Stimulated activated CD4-positive, alpha-beta T cell treated with anti-CD3 and anti-CD28 coated beads, Interleukin-1b, Interleukin-23, amount 100 ng/mL, for 24 hours (primary cell): Measurements from ENCODE around the gene RIC3.
"Not testable (repeated sequence)": the region's sequence is repeated elsewhere in the genome, so short reads cannot be mapped to it uniquely, and the experiment has no call there.

Experiments
- DNase-seq, 4 experiments: peaks; one replicate each; pipeline ENCODE4 v3.0.0-alpha.2; 2020; ENCODE audit warnings: low read depth in 4 of 4, low spot score in 1 of 4

The RIC3 gene

DNA sequence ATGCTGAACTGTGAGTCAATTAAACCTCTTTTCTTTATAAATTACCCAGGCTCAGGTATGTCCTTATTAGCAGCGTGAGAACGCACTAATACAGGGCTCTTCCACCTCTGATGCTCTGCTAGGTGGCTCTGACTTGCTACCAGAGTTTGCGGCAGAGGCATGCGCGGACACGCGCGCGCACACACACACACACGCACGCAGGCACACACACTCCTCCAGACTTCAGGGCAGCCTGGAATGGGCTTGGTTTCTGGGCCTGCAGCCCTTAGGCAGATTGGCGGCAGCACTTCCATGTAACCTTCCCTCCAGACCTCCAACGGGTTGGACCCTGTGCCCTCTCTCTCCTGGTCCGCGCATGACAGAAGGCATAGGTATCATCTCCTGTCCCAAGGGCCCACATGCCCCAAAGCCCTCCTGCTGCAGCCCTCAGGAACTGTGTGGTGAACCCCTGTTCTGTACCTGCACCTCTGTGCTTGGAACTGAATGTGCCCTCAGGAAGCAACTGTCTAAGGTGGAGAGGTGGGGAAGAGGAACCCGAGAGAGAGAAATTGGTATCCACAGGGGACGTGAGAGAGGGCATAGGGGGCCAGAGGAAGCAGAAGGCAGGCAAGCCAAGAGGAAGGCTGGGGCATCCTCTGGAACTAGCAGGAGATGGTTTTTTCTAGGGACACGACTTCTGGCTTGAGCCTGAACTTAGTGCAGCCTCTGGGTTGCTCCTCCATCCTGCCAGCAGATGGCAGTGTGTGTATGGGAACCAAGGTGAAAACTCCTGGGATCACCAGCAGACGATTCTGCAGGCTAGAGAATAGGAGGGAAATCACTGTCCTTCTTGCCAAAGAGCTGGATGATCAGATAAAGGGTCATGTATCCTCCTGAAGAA lies 23.4 kb upstream of the RIC3 start:
- DNase-seq: peak in 3 of 4 experiments; percentile 9 to 28 (median 20)

DNA sequence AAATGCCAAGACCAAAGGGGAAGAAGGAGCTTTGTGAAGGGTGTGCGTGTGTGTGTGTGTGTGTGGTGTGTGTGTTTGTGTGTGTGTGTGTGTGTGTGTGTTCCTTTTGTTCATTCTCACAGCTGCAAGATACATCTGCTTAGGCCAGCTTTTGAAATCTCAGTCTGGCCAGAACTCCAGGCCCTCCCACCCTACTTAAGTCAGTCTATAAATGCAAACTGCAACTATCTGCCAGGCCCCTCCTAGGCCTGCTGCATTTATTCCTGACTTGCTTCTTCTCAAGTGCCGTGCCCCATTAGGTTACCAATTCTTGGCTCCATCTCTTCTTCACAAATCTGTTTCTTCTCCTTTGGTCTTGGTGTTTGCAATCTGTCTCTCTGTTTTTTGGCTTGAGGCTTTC lies 21.6 kb upstream of the RIC3 start:
- no peak for DNase-seq

DNA sequence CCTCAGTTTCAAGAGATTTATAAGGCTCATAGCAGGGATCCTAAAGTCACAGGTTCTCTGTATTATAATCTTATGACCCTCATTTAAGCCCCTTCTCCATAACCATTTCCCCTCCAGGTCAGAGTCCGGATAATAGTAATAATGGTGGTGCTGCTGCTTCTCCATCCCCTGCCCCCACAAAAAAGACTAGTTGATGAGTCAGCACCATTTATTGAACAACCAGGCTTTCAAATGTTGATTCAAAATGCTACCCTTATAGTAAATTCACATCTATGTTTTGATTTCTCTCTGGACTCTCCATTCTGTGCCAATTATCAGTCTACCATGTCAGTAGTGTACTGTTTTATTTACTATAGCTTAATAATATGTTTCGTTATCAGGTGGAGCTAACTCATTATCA lies 17.6 kb upstream of the RIC3 start:
- no peak for DNase-seq

DNA sequence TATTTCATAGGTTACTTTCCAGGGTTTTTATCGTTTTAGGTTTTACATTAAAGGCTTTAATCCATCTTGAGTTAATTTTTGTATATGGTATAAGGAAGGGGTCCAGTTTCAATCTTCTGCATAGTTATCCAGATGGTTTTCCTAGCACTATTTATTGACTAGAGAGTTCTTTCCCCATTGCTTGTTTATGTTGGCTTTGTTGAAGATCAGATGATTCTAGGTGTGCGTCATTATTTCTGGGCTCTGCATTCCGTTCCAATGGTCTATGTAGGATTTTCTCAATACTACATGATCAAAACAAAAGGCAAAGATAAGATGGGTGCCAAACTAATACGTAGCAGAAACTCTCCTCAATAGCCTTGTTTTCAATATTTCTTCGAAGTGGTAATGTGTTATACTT lies 14.3 kb upstream of the RIC3 start:
- no peak for DNase-seq

DNA sequence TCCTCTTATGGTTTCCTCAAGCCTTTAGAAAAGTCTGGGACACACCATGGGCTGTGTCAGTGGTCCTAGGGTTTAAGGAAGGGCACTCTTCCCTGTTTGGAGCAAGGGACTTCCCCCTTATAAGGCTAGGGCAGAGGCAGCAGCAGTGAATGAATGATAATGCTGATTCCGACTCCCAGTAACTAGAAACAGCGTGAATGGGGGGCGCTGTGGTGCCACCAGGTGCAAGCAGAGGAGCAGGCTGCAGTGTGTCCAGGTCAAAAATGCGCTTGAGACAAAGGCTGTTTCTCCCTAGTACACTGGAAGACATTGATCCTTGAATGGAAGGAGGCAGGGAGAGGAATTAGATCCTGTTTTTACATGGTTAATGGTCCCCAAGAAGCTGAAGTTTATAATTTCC lies 11.6 kb upstream of the RIC3 start:
- no peak for DNase-seq

DNA sequence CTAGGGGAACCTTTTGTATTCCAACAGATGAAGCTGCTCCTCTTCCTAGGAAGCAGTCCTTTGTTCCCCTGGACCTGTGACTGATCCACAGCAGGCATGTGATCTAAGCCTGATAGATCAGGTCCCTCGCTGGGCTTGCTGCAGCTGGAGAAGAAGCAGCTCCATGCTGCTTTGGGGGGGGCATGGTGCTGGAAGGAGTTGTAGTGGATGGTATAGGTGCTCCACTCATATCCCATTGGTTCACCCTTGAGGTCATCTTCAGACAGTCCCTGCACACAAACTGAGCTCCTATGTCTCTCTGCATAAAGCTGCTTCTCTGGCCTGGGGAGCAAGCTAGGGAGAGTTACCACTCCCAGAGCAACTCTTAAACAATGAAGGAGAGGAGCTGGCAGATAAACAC lies 9.5 kb upstream of the RIC3 start:
- no peak for DNase-seq

DNA sequence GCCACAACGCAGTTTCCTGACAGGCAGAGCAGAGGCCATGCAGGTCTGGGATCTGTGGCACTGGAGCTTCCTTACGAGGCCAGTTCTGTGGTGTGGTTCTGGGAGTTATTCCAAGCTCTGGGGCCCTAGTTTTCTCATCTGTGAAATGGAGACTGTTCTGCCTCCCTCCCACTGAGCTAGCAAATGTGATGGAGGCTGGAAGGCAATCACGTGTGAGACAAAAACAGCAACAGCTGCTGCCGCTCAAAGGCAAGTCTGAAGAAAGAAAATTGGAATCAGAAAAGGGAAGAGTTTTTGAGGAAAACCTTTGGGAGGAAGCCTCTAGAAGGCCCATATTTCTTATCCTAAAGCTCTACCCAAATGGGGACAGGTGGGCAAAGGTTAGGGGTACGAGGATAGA lies 8.3 kb upstream of the RIC3 start:
- no peak for DNase-seq

DNA sequence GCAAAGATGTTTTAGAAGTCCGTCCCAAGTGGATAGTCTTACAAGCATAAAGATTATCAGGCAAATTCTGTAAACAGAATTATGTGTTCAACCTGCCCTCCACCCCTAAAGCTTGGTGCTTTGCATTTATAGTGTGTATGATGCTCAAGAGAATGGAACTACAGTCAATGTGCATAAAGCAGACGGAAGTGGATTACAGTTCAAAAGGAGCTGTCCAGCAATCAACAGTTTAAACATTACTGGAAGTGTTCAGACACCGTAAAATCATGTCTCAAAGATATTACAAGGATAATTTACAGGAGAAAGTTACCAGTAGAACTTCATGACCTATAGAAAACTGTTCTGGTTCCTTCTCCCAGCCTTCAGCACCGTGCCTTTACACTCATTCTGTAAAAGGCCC lies 1.0 kb downstream of the RIC3 start:
- DNase-seq: no peak

DNA sequence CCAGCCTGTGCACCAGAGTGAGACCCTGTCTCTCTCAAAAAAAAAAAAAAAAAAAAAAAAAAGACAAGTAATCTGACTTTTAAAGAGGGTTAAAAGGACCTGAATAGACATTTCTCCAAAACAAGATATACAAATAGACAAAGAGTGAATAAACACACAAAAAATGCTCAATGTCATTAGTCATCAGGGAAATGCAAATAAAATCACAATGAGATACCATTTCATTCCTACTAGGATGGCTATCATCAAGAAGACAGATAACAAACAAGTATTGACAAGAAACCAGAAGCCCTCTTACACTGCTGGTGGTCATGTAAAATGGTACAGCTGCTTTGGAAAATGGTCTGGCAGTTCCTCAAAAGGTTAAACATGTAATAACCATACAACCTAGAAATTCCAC lies 4.1 kb downstream of the RIC3 start:
- DNase-seq: no peak

DNA sequence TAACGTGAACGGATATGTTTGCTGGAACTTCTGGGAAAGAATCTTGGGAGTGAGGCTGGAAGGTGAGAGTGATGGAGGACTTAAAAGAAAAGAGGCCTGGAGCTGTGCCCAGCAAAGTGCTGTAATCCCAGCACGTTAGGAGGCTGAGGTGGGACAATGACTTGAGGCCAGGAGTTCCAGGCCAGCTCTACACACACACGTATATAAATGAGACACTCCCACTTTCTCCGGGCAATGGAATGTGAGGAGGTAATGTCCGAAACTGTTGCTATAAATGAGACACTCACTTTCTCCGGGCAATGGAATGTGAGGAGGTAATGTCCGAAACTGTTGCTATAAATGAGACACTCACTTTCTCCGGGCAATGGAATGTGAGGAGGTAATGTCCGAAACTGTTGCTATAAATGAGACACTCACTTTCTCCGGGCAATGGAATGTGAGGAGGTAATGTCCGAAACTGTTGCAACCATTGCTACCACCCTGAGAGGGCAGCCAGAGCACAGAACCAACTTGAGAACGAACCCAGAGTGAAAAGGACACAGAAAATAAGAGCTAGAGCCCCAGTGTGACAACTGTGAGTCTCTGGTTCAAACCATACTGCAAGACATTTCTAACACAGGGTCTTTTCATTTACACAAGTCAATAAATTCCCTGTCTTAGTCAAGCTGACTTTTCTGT lies 7.1 kb downstream of the RIC3 start:
- not testable (repeated sequence) for DNase-seq

DNA sequence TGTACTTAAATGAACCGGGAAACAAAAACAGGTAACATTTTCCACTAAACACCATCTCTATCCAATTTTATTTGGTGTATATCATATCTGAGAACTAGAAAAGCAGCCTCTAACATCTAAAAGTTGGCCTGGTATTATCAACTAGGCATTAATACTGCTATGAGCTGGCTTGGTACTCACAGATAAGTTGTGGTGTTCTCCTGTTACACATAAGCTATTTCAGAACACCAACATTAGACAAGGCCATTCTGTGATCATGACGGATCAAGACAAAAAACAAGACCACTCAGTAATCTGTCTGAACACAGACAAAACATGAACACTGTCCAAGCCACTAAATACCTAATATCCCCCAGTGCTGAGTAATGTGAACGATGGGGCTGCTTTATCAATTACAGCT lies 11.9 kb downstream of the RIC3 start:
- no peak for DNase-seq

DNA sequence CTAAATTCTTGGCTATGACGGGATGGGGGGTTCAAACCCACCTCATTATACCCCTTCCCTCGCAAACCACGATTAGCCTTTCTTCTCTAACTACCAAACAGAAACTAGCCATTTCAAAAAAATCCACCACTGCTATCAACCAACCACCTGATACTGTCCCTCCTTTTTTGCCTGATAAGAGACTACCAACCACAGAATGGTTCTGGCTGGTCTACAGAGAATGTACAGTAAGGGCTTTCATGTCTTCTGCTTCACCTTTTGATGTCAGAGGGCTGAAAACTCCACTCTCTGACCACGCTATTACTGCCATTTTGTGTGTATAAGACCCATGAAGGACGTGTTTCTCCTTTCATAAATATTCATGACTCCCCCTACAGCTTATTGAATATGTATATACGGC lies 19.1 kb downstream of the RIC3 start:
- no peak for DNase-seq

DNA sequence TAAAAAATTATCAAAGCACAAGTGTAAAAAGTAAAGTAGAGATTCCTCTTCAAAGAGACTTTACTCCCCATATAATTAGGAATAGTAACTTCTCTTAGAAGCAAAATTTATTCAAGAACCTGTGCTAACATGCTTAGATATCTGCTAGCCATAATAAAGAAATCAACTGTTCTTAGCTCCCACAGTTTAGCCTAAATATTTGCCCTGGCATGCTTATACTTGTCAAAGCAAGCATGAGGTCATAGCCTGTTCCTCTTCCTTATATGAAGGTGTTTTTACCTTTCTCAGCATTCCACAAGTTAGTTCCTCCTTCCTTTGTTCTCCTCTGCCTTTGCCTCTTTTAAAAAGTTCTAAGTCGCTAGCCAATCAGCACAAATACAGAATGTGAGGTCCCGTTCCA lies 30.3 kb downstream of the RIC3 start:
- no peak for DNase-seq

DNA sequence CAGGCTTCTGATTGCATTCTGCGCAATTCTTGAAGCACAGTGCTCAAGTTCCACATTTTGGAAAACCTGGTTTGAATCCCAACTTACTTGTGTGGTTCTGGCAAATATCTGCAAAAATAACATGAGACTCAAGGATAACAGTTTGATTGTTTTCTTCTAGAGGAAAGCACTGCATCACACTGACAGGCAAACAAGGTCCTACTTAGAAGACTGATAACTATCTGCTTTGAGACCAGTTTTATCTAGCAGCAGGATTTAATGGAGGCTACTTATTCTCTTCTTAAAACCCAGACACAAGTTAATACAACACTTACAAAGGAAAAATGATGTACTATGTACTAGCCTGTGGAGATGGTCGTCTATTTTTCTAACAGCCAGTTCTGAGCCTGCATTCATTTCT lies 41.4 kb downstream of the RIC3 start:
- DNase-seq: no peak

DNA sequence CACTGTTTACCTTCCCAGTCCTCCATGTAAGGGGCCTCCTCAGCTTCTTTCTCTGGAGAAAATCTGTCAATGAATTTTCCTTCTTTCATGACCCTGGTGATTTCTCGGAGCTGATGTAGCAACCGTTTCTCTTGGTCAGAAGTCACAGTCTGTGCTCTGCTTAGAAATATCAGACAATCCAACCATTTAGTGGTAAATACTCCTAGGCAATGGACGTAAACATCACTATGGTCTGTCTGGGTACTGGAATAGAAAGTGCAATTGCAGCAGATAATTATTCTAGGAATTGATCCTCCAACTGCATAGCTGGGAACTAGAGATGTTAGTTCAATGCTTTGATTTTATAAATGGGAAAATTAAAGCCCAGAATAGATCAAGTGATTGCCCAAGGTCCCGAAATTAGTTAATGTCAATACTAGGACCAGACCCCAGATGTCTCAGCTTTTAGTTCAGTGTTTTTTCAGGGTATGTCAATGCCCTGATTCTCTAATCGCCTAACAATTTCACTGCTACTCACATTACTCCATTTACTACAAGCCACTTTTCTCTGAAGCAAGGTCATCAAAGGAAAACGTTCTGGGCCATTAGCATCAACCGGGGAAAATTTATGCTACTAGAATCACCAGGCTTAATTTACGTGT lies 42.1 kb downstream of the RIC3 start:
- DNase-seq: no peak

DNA sequence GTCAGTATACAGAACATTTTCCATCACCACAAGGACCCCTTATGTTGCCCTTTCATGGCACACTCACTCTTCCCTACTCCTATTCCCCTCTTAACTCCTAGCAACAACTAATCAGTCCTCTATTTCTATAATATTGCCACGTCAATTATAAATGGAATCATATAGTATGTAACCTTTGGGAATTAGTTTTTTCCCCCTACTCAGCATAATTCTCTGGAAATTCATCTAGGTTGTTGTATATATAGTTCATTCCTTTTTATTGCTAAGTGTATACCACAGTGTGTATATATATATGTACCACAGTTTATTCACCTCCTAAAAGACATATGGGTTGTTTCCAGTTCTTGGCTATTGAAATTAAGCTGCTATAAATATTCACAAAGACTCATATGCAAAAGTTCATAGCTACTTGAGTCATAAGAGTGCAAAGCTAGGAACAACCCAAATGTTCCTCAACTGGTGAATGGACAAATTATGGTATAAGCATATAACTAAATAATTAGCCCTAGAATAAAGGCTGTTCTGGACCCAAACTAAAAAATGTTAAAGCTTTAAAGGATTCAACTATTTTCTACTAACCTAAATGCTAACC lies 46.6 kb downstream of the RIC3 start:
- DNase-seq: no peak

DNA sequence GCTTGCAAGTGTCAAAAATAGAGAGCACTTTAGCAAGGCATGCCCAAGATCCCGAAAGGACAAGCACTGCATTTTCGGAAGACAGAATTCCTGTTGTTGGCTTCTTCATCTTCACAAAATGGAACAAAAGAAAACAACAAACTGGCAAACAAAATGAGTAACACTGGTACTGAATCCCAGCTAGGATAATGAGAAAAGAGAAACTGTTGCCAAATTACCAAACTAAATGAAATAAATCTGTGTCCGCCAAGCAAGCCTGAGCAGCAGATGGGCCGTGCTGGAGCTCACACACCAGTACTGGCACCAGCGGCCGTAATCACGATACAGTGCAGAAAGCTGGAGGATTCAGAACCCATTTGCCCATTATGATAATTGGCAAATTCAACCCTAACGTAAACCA lies 57.2 kb downstream of the RIC3 start:
- no peak for DNase-seq

DNA sequence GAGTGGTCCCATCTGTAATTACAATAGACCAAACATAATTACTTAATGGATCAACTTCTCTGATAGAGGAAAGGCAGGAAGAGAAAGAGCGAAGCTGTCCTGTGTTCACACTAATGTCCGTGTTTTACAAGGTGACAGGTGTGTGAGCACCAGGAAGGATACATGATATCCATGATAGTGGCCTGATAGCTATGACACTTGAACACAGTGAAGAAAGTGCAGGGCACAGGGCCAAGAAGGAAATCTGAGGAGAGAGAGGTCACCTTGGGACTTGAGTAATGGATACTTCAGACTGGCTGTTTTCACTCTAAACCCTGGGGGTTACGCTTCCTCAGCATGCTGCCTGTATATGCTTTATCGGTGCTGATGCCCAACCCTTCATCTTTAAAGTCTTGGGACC lies 58.4 kb downstream of the RIC3 start:
- no peak for DNase-seq

DNA sequence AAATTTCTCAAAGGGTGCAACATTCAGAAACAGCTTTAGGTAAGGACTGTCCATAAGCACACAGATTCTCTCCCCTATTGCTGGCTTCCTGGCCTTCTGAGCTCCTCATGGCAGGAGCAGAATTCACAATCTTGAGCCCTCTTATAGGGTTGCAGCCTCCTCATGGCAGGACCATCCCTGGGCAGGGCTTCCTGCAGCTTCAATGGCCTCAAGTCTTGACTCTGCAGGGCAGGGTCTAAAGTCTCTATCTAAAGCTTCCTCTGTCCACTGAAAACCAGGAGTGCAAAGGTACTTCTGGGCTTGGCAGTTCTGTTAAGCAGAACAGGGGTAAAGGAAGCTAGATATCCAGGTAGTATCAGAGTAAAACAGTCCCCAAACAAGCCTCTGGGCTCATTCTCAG lies 59.1 kb downstream of the RIC3 start:
- no peak for DNase-seq

DNA sequence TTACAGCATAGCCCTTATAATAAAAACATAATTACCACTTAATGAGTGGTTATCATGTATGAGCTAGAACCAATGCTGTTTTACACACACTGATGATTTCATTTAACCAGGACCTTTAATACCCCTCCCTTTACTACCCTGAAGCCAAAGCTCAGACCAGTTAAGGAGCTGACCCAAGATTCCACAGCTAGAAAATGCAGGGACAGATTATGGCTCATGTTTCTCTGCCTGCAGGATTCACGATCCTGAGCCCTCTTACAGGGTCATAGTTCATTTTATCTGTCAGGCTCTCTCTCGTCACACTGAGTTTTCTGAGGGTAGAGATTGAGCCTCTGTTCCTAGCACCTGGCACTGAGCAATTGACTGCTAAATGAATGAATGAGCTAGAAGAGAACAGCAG lies 60.4 kb downstream of the RIC3 start:
- DNase-seq: no peak

DNA sequence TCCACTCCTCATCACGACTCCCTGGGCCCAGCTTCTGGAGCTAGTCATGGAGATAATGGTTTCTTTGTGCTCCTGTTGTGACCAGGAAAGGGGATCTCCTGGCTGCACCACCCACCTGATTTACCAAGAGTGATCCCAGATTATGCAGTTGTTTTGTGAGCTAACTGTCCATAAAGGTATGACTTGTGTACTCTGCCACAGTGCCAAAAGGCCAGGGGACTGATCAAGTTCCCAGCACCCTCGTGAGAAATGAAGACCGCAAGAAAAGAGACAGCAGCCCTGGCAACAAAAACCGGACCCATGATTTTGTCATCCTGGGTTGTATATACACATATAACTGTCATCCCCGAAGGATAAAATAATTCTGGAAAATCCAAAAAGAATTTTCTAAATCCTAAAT lies 61.2 kb downstream of the RIC3 start:
- DNase-seq: no peak

DNA sequence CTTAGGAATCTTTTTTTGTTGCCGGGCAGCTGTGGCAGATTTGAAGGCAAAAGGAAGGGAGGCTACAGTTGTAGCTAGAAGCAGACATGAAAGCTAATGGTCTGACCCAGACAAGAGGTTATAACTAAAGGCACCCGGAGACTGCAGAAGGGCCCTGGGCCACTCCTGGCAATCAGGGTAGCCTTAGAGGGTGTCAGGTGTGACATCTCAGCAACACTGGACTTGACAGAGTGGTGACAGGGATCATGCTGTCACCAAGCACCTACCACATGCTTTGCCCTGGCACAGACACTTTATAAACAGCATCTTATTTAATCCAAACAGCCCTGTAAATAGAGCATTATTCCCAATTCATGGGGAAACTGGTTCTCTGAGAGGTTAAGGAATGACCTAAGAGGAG lies 62.1 kb downstream of the RIC3 start:
- DNase-seq: no peak
